Stimulated activated CD8-positive, alpha-beta memory T cell treated with anti-CD3 and anti-CD28 coated beads, Interleukin-12 subunit alpha, Interleukin-12 subunit beta, amount 100 ng/mL, for 1 hour (primary cell): ENCODE measurements around the gene SMG6.

Experiments
- DNase-seq: peaks from one replicate; pipeline ENCODE4 v3.0.0-alpha.2; 2020; ENCODE audit warnings: low read depth

SMG6 gene

GRCh38 chr17:2060681-2061440, 242.7 kb downstream of the SMG6 start:
- DNase-seq = no peak

- DNase-seq = no peak
These were observed 243.3 kb downstream of the SMG6 start for GRCh38 chr17:2060385-2060658.

GRCh38 chr17:2059547-2060384, 243.8 kb downstream of the SMG6 start:
- DNase-seq = no peak

GRCh38 chr17:2058586-2059546, 244.7 kb downstream of the SMG6 start:
- DNase-seq = no peak

- no peak for DNase-seq
These were observed 245.6 kb downstream of the SMG6 start for GRCh38 chr17:2057760-2058585.

- no peak for DNase-seq
These were observed 246.3 kb downstream of the SMG6 start for GRCh38 chr17:2057175-2057759.

- DNase-seq = no peak
These were observed 247.1 kb downstream of the SMG6 start for GRCh38 chr17:2056206-2057174.

GRCh38 chr17:2055292-2056205, 248.0 kb downstream of the SMG6 start:
- no peak for DNase-seq

- peak; percentile 52 for DNase-seq
These were observed 248.9 kb downstream of the SMG6 start, which contains the start of gene HIC1 for GRCh38 chr17:2054512-2055291. HIC1 (plus strand) TSS chr17:2055103; CDS start chr17:2056691, 1,588 bp downstream.

- DNase-seq = no peak
These were observed 249.4 kb downstream of the SMG6 start for GRCh38 chr17:2054262-2054511.

GRCh38 chr17:2053380-2054261, 250.0 kb downstream of the SMG6 start:
- DNase-seq = peak; percentile 56

GRCh38 chr17:2051933-2052559, 251.5 kb downstream of the SMG6 start:
- DNase-seq = no peak

GRCh38 chr17:2051061-2051932, 252.3 kb downstream of the SMG6 start:
- DNase-seq = no peak

- DNase-seq = peak; percentile 52
These were observed 253.1 kb downstream of the SMG6 start for GRCh38 chr17:2050300-2051060.
